ENCODE results near the gene RAP1GAP2. TPM values are rescaled to one million over a fixed set of nuclear protein-coding genes. Genes with fewer than 3 reads are reported as not detected.

RAP1GAP2 gene
- total RNA-seq, 6 donors from 2014 or later: 6.3 to 19.4 (median 13.6) TPM

DNA sequence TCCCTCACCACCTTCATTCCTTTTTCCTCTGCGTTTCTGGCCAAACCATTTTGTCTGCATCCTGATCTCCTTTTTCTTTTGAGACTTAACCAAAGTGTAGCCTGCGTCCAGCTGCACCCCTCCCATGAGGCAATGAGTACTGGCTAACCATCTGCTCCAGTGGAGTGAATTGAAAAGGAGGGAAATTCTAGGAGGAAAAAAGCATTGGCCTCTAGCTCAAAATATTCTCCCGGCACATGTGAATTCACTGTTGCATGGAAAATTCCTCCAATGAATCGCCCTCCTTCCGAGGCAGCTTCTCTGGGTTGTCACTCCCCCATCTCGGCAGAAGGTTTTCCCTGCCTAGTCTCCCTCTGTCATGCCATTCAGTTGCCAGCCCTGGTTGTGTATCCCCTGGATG lies 5.6 kb downstream of the RAP1GAP2 start:
- ATAC-seq (ENCODE audit: low FRiP score in 2 of 2): no peak
- 64 to 69% methylated on average over 6 of the region's 6 CpGs for WGBS, 2 donors
- Histone ChIP-seq H3K4me3 (no peak overlapping the region), H3K9me3 (no peaks in the 10 kb centered on the region), H3K36me3 (no peaks in the 10 kb centered on the region), H3K27ac (no peak overlapping the region), H3K27me3 (no peaks in the 10 kb centered on the region), H3K4me1 (no peaks in the 10 kb centered on the region)
- TF ChIP-seq POLR2AphosphoS5 (IDR thresholded peaks at IDR 0.05) (no peak), EP300 (IDR thresholded peaks at IDR 0.05) (no peak), POLR2A (IDR thresholded peaks at IDR 0.05) (no peak)
- TF ChIP-seq, protein P1, sequence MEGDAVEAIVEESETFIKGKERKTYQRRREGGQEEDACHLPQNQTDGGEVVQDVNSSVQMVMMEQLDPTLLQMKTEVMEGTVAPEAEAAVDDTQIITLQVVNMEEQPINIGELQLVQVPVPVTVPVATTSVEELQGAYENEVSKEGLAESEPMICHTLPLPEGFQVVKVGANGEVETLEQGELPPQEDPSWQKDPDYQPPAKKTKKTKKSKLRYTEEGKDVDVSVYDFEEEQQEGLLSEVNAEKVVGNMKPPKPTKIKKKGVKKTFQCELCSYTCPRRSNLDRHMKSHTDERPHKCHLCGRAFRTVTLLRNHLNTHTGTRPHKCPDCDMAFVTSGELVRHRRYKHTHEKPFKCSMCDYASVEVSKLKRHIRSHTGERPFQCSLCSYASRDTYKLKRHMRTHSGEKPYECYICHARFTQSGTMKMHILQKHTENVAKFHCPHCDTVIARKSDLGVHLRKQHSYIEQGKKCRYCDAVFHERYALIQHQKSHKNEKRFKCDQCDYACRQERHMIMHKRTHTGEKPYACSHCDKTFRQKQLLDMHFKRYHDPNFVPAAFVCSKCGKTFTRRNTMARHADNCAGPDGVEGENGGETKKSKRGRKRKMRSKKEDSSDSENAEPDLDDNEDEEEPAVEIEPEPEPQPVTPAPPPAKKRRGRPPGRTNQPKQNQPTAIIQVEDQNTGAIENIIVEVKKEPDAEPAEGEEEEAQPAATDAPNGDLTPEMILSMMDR (IDR thresholded peaks at IDR 0.05): no peak
- DNase-seq: no peak

DNA sequence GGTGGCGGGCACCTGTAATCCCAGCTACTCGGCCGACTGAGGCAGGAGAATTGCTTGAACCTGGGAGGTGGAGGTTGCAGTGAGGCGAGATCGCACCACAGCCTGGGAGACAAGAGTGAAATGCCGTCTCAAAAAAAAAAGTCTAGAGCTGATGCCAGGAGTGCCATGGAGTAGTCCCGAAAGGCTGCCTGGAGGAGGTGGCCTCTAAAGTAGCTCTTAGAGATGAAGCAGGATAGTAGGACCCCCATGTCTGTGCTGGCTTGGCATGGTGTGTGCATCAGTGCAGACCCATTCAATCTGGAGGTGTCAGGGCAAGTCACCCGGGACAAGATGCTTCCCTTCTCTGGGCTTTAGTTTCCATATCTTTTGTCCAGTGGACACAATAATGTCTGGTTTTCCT lies 6.3 kb downstream of the RAP1GAP2 start:
- WGBS, 2 donors: 91 to 94% methylated on average over 8 of the region's 8 CpGs
- DNase-seq: no peak
- Histone ChIP-seq H3K27ac (no peak overlapping the region), H3K27me3 (no peaks in the 10 kb centered on the region), H3K4me3 (no peak overlapping the region), H3K4me1 (no peaks in the 10 kb centered on the region), H3K9me3 (no peaks in the 10 kb centered on the region), H3K36me3 (no peaks in the 10 kb centered on the region)
- ATAC-seq (ENCODE audit: low FRiP score in 2 of 2): no peak
- TF ChIP-seq POLR2A (IDR thresholded peaks at IDR 0.05) (no peak), EP300 (IDR thresholded peaks at IDR 0.05) (no peak), POLR2AphosphoS5 (IDR thresholded peaks at IDR 0.05) (no peak)
- TF ChIP-seq, protein P1 (IDR thresholded peaks at IDR 0.05): no peak

DNA sequence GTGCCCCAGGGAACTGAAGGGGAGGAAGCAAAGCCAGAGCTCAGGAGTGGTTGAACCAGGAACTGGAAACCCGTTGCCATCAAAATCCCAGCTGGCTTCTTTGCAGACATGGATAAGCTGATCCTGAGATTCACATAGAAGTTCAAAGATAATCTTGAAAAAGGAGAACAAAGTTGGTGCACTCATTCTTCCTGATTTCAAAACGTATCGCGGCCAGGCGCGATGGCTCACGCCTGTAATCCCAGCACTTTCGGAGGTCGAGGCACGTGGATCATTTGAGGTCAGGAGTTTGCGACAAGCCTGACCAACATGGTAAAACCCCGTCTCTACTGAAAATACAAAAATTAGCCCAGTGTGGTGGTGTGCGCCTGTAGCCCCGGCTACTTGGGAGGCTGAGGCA lies 7.1 kb downstream of the RAP1GAP2 start:
- no peak for ATAC-seq (ENCODE audit: low FRiP score in 2 of 2)
- no peaks in the 10 kb centered on the region for H3K36me3 ChIP-seq
- no peak overlapping the region for H3K4me3 ChIP-seq
- H3K4me1 ChIP-seq: no peaks in the 10 kb centered on the region
- no peak overlapping the region for H3K27ac ChIP-seq
- H3K27me3 ChIP-seq: no peaks in the 10 kb centered on the region
- no peaks in the 10 kb centered on the region for H3K9me3 ChIP-seq
- WGBS, 2 donors: 64 to 79% methylated on average over 14 of the region's 14 CpGs
- no peak for DNase-seq
- no peak for TF ChIP-seq POLR2AphosphoS5 (IDR thresholded peaks at IDR 0.05)
- no peak for TF ChIP-seq POLR2A (IDR thresholded peaks at IDR 0.05)
- TF ChIP-seq EP300 (IDR thresholded peaks at IDR 0.05): no peak
- TF ChIP-seq, protein P1 (IDR thresholded peaks at IDR 0.05): no peak

DNA sequence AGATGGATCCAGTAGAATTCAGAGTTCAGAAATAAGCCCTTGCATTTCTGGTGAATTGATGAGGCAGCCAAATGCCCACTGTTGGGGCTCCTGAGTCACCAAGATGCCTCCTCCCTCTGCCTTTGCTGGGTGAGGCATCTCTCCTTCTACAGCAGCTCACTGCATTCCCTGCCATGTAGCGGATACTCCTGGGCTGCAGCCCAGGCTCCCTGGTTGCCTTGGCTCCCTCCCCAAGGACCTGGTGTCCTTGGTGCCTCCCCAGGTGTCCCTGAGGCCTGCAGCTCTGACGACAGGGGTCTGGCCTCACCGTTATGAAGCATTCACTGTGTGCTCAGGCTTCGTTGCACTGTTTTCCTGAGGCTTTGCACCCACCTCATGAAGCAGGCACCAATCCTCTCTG lies 7.7 kb downstream of the RAP1GAP2 start:
- no peaks in the 10 kb centered on the region for H3K27me3 ChIP-seq
- WGBS, 2 donors: 76 to 77% methylated on average over 4 of the region's 4 CpGs
- no peak overlapping the region for H3K27ac ChIP-seq
- no peak overlapping the region for H3K4me3 ChIP-seq
- DNase-seq (no peak), ATAC-seq (ENCODE audit: low FRiP score in 2 of 2) (no peak)
- H3K36me3 ChIP-seq: no peaks in the 10 kb centered on the region
- H3K9me3 ChIP-seq: no peaks in the 10 kb centered on the region
- TF ChIP-seq POLR2AphosphoS5 (IDR thresholded peaks at IDR 0.05) (no peak), POLR2A (IDR thresholded peaks at IDR 0.05) (no peak), EP300 (IDR thresholded peaks at IDR 0.05) (no peak)
- TF ChIP-seq, protein P1 (IDR thresholded peaks at IDR 0.05): no peak
- no peaks in the 10 kb centered on the region for H3K4me1 ChIP-seq

DNA sequence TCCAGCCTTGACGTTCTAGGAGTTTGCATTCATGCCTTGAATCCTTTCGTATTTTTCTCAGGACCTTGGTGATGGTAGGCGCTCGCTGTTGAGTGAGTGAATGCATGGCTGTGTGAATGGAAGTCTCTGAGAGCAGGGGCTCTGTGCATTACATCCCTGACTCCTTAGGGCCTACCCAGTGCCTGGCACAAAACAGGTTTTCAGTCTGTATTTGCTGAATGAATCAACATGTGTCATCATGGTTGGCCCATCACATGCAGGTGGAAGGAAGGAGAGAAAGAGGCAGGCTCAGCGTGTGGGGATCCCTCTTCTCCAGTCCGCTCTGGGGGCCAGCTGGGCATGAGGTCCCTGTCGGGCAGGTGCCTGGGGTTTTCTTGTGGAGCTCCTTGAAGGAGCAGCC lies 8.7 kb downstream of the RAP1GAP2 start:
- ATAC-seq (ENCODE audit: low FRiP score in 2 of 2): no peak
- 88 to 91% methylated on average over 7 of the region's 7 CpGs for WGBS, 2 donors
- no peak overlapping the region for H3K4me3 ChIP-seq

More for the DNA sequence above, 8.7 kb downstream of the RAP1GAP2 start:
- no peaks in the 10 kb centered on the region for H3K27me3 ChIP-seq
- no peaks in the 10 kb centered on the region for H3K36me3 ChIP-seq
- no peaks in the 10 kb centered on the region for H3K4me1 ChIP-seq
- no peak overlapping the region for H3K27ac ChIP-seq
- DNase-seq: no peak
- TF ChIP-seq POLR2A (IDR thresholded peaks at IDR 0.05) (no peak), EP300 (IDR thresholded peaks at IDR 0.05) (no peak), POLR2AphosphoS5 (IDR thresholded peaks at IDR 0.05) (no peak)
- TF ChIP-seq, protein P1 (IDR thresholded peaks at IDR 0.05): no peak
- no peaks in the 10 kb centered on the region for H3K9me3 ChIP-seq
